22Rv1 (cell line): ENCODE data around the gene SALL2.

Experiments
- H3K27ac ChIP-seq: fragments of 450-650 bp; 2 replicates; pipeline ENCODE4 v1.5.1; 2017
- ZFX ChIP-seq: fragments of 450-650 bp; IDR thresholded peaks from 2 replicates; pipeline ENCODE4 v1.6.1; 2017; ENCODE audit warnings: antibody characterized with exemption, borderline replicate concordance
- TF ChIP-seq, protein P1 (sequence below): fragments of 450-650 bp; IDR thresholded peaks from 2 replicates; pipeline ENCODE4 v1.5.1; 2017; ENCODE audit warnings: mild to moderate bottlenecking

SALL2 gene

DNA sequence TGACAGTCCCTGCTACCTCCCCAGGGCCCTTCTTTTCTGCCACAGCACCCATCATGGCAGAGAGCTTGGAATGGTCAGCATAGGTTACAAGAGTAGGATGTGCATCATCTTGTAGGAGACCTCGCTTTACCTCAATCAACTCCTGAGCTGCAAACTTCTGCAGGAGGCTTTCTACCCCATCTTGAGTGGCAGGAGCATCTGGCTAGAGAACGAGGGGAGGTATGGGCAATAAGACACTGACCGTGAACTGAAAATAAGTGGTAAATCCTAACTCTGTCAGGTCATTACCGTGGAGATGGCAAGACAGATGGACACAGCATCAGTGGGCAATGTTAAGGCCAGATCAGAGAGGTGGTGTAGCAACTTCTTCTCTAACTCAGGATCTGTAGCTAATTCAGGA, 22.8 kb downstream of the SALL2 start:
- TF ChIP-seq, protein P1, sequence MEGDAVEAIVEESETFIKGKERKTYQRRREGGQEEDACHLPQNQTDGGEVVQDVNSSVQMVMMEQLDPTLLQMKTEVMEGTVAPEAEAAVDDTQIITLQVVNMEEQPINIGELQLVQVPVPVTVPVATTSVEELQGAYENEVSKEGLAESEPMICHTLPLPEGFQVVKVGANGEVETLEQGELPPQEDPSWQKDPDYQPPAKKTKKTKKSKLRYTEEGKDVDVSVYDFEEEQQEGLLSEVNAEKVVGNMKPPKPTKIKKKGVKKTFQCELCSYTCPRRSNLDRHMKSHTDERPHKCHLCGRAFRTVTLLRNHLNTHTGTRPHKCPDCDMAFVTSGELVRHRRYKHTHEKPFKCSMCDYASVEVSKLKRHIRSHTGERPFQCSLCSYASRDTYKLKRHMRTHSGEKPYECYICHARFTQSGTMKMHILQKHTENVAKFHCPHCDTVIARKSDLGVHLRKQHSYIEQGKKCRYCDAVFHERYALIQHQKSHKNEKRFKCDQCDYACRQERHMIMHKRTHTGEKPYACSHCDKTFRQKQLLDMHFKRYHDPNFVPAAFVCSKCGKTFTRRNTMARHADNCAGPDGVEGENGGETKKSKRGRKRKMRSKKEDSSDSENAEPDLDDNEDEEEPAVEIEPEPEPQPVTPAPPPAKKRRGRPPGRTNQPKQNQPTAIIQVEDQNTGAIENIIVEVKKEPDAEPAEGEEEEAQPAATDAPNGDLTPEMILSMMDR, result no peak
- TF ChIP-seq ZFX, result no peak
- H3K27ac ChIP-seq, result no peak overlapping the region

GRCh38 chr14:21501568-21501967, 24.6 kb downstream of the SALL2 start:
- H3K27ac ChIP-seq, result no peak overlapping the region
- TF ChIP-seq, protein P1, result no peak
- TF ChIP-seq ZFX, result no peak

DNA sequence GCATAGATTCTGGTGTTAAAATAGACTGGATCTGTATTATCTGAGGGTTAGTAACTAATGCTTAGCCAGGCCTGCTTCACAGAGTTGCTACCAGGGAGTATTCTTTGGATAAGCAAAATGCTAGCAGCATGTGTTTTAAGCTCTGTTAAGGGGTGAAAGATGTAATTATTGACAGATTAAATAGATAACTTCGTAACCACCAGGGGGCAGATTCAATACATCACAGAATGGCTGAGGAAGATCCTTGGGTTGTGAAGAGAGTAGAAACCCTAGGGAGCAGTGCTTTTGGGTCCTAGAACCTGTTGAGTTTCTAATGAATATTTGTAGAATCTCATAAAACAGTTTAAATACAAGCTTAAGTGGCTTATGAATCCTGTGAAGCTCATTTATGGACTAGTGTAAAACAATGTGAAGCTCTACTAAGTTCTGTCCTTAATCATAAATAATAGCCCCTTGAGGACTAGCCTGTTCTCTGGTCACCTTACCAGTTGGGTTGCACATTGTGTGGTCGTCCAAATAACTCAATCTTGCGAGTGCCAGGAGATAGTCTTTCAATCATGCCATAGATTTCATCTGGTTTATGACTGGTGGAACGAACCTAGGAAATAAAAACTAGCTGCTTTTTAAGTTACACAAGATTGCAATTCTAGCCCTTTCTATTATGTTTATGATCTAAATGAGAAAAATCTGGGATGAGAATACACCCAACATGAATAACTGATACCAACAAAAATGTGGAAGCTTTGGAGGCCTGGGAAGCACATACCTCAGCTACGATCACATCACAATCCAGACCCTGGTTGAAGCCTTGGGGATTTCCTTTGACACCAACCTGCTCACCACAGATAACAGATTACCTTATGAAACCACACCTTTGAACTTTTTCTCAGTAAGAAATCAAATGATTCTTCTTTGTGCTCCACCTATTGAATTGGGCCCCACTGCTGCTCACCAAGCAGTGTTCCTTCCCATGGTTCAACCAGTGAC, 27.3 kb downstream of the SALL2 start:
- no peak overlapping the region; the same call in 1 of the 2 replicates for H3K27ac ChIP-seq
- TF ChIP-seq, protein P1, result peak; percentile 65
- no peak for TF ChIP-seq ZFX

DNA sequence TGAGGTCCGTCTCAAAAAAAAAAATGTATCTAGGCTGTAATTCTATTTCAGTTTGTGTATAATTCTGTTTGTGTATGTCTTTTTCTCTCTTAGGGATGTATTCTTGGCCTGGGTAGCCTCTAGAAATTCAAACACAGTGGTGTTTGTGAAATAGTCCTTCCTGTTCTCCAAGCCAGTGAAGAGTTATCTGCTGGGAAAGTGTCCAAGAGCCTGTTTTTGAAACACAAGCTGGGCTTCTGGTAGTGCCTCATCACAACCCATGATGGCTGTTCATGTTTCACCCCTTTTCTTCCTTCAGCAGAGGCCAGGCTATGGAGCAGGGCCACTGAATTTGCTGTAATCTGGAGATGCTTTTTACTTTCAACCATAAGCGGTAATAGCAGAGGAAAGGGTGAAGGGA, 29.7 kb downstream of the SALL2 start:
- TF ChIP-seq, protein P1, result no peak
- TF ChIP-seq ZFX, result no peak
- 0 out of 2 replicates have a peak overlapping the region, but pooled peaks have one; percentile 10 for H3K27ac ChIP-seq

GRCh38 chr14:21494902-21495762, 31.0 kb downstream of the SALL2 start:
- H3K27ac ChIP-seq, result no peak overlapping the region

DNA sequence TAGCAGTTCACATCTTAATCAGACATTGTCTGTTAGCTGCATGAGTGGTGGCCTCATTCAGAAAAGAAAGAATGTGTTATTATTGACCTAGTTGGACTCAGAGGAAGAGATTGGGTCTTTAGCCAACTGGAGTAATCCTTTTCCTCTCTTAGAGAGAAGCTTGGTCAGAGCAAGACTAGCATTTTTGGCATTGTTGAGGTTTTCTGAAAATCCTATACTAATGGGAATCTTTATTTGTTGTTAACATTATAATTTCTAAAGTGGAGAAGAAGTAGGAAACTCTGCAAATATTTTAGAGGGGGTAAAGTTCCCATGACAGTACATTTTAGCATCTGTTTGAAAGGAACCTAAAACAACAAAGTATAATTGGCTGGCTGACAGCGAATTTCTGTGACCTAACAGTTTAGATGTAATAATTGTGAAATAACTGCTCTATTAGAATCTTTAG, 39.5 kb downstream of the SALL2 start:
- H3K27ac ChIP-seq, result no peak overlapping the region
- TF ChIP-seq ZFX, result no peak
- TF ChIP-seq, protein P1, result no peak

More at GRCh38 chr14:21494902-21495762, 31.0 kb downstream of the SALL2 start:
- TF ChIP-seq, protein P1, result no peak
- no peak for TF ChIP-seq ZFX
